DOHH2 (cell line): ENCODE data around the gene SNCAIP.

Source experiments
- EZH2phosphoT487 ChIP-seq: fragments of 200-600 bp; sonication (generic); IDR thresholded peaks from 2 replicates; pipeline ENCODE4 v1.6.1; 2017; ENCODE audit warnings: borderline replicate concordance, mild to moderate bottlenecking, antibody characterized with exemption, low read length, moderate library complexity, mixed read lengths
- TF ChIP-seq, protein P1 (sequence below): fragments of 200-600 bp; sonication (generic); IDR thresholded peaks from one replicate; pipeline ENCODE4 v1.5.1; 2014; ENCODE audit warnings: antibody characterized with exemption, mild to moderate bottlenecking, low read depth, low read length; ENCODE audit not compliant: poor library complexity, severe bottlenecking

DNA sequence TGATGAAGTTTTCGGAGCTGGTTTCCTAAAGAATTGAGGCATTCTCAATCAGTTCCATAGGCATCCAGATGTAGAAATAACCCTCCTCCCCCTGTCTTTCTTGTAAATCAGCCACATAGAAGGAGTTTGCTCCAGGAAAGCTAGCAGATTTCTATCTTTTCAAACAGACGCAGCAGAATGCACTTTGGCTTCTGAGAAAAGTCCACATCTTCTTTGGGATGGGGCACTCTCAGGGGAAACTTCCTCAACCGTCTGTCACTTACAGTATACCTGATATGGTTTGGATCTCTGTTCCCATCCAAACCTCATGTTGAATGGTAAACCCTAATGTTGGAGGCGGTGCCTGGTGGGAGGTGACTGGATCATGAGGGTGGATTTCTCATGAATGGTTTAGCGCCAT is 94.1 kb downstream of the SNCAIP start:
- TF ChIP-seq, protein P1, sequence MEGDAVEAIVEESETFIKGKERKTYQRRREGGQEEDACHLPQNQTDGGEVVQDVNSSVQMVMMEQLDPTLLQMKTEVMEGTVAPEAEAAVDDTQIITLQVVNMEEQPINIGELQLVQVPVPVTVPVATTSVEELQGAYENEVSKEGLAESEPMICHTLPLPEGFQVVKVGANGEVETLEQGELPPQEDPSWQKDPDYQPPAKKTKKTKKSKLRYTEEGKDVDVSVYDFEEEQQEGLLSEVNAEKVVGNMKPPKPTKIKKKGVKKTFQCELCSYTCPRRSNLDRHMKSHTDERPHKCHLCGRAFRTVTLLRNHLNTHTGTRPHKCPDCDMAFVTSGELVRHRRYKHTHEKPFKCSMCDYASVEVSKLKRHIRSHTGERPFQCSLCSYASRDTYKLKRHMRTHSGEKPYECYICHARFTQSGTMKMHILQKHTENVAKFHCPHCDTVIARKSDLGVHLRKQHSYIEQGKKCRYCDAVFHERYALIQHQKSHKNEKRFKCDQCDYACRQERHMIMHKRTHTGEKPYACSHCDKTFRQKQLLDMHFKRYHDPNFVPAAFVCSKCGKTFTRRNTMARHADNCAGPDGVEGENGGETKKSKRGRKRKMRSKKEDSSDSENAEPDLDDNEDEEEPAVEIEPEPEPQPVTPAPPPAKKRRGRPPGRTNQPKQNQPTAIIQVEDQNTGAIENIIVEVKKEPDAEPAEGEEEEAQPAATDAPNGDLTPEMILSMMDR = no peak
- TF ChIP-seq EZH2phosphoT487 = no peak
